WERI-Rb-1 (cell line): ENCODE data around the gene PXYLP1.

Experiments used
- DNase-seq: peaks from one replicate; pipeline ENCODE4 v3.0.0-alpha.2; 2020
- H3K27ac ChIP-seq: fragments of 250-450 bp; sonication (Bioruptor Pico); 2 replicates; pipeline ENCODE4 v1.5.1; 2020; ENCODE audit warnings: mild to moderate bottlenecking, moderate library complexity
- H3K27me3 ChIP-seq: fragments of 250-450 bp; sonication (Bioruptor Pico); 2 replicates; pipeline ENCODE4 v1.5.1; 2021; ENCODE audit warnings: mild to moderate bottlenecking, low read depth, moderate library complexity; ENCODE audit not compliant: insufficient read depth, severe bottlenecking
- H3K36me3 ChIP-seq: fragments of 250-450 bp; sonication (Bioruptor Pico); 2 replicates; pipeline ENCODE4 v1.5.1; 2020; ENCODE audit warnings: mild to moderate bottlenecking, moderate library complexity
- H3K4me3 ChIP-seq: 2 replicates; pipeline ENCODE4 v1.5.1; 2011; ENCODE audit warnings: low read depth, mild to moderate bottlenecking, control low read depth, low read length
- H3K9me3 ChIP-seq: fragments of 250-450 bp; sonication (Bioruptor Pico); 2 replicates; pipeline ENCODE4 v1.5.1; 2021; ENCODE audit warnings: mild to moderate bottlenecking, moderate library complexity; ENCODE audit not compliant: severe bottlenecking
- CTCF ChIP-seq: IDR thresholded peaks from 2 replicates; pipeline ENCODE4 v1.5.1; 2011; ENCODE audit warnings: low read depth, mild to moderate bottlenecking, control low read depth, inconsistent platforms, low read length

PXYLP1 gene

GRCh38 chr3:141320399-141321108, 88.9 kb downstream of the PXYLP1 start:
- DNase-seq, result no peak
- Histone ChIP-seq H3K4me3 (no peak overlapping the region), H3K36me3 (no peaks in the 10 kb centered on the region), H3K27ac (no peak overlapping the region), H3K9me3 (no peaks in the 10 kb centered on the region), H3K27me3 (no peaks in the 10 kb centered on the region)
- no peak for TF ChIP-seq CTCF

DNA sequence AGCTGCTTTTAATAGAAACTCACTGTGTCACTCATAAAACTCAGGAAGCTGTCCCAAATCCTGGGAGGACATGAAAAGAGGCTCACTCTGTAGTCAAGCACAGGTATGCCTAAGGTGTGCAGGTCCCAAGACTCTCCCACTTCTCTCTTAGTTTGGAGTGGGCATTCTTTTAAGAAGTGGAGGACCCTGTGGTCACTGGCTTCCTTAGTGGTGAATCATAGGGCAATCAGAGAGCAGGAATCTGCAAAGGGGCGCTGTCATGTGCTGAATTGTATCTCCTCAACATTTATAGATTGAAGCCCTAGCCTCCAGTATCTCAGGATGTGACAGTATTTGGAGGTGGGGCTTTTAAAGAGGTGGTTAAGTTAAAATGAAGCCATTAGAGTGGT, 89.5 kb downstream of the PXYLP1 start:
- Histone ChIP-seq H3K9me3 (no peaks in the 10 kb centered on the region), H3K4me3 (no peak overlapping the region), H3K27ac (no peak overlapping the region), H3K27me3 (no peaks in the 10 kb centered on the region), H3K36me3 (no peaks in the 10 kb centered on the region)
- no peak for DNase-seq
- no peak for TF ChIP-seq CTCF

- Histone ChIP-seq H3K27me3 (no peaks in the 10 kb centered on the region), H3K36me3 (no peaks in the 10 kb centered on the region), H3K27ac (no peak overlapping the region), H3K9me3 (no peaks in the 10 kb centered on the region), H3K4me3 (no peak overlapping the region)
- DNase-seq, result no peak
- no peak for TF ChIP-seq CTCF
Measured at GRCh38 chr3:141323936-141324704, 92.5 kb downstream of the PXYLP1 start.

GRCh38 chr3:141326123-141326522, 94.5 kb downstream of the PXYLP1 start:
- DNase-seq, result no peak
- Histone ChIP-seq H3K27ac (no peak overlapping the region), H3K4me3 (no peak overlapping the region), H3K27me3 (no peaks in the 10 kb centered on the region), H3K9me3 (no peaks in the 10 kb centered on the region), H3K36me3 (no peaks in the 10 kb centered on the region)
- TF ChIP-seq CTCF, result no peak

- DNase-seq, result no peak
- Histone ChIP-seq H3K36me3 (no peaks in the 10 kb centered on the region), H3K9me3 (no peaks in the 10 kb centered on the region), H3K4me3 (no peak overlapping the region), H3K27ac (no peak overlapping the region), H3K27me3 (no peaks in the 10 kb centered on the region)
- TF ChIP-seq CTCF, result no peak
Measured at GRCh38 chr3:141326626-141327025, 95.0 kb downstream of the PXYLP1 start.
